SU-DHL-6 (cell line): ENCODE measurements around the gene KRTAP4-9.

ENCODE experiments used
- EZH2phosphoT487 ChIP-seq: fragments of 200-600 bp; sonication (generic), shearing (Covaris generic); conservative IDR thresholded peaks from 2 replicates; pipeline ENCODE4 v1.6.1; 2018; ENCODE audit warnings: mild to moderate bottlenecking, antibody characterized with exemption, low read length, moderate library complexity, mixed read lengths
- TF ChIP-seq, protein P1 (sequence below): fragments of 200-600 bp; sonication (generic); IDR thresholded peaks from one replicate; pipeline ENCODE4 v1.5.1; 2017; ENCODE audit warnings: antibody characterized with exemption, mild to moderate bottlenecking, low read length, moderate library complexity; ENCODE audit not compliant: insufficient read depth, poor library complexity, severe bottlenecking

GRCh38 chr17:41127371-41127770 lies 22.2 kb downstream of the KRTAP4-9 start:
- TF ChIP-seq, protein P1, sequence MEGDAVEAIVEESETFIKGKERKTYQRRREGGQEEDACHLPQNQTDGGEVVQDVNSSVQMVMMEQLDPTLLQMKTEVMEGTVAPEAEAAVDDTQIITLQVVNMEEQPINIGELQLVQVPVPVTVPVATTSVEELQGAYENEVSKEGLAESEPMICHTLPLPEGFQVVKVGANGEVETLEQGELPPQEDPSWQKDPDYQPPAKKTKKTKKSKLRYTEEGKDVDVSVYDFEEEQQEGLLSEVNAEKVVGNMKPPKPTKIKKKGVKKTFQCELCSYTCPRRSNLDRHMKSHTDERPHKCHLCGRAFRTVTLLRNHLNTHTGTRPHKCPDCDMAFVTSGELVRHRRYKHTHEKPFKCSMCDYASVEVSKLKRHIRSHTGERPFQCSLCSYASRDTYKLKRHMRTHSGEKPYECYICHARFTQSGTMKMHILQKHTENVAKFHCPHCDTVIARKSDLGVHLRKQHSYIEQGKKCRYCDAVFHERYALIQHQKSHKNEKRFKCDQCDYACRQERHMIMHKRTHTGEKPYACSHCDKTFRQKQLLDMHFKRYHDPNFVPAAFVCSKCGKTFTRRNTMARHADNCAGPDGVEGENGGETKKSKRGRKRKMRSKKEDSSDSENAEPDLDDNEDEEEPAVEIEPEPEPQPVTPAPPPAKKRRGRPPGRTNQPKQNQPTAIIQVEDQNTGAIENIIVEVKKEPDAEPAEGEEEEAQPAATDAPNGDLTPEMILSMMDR: no peak
- TF ChIP-seq EZH2phosphoT487: no peak
